ENCODE data around the gene RPSA. TPM values are rescaled to one million over a fixed set of nuclear protein-coding genes. Genes with fewer than 3 reads are reported as not detected.

The RPSA gene
- total and polyA plus RNA-seq, 2 of the 4 experiments (the other 2 are of a cell fraction), result 1,415 to 2,710 TPM

DNA sequence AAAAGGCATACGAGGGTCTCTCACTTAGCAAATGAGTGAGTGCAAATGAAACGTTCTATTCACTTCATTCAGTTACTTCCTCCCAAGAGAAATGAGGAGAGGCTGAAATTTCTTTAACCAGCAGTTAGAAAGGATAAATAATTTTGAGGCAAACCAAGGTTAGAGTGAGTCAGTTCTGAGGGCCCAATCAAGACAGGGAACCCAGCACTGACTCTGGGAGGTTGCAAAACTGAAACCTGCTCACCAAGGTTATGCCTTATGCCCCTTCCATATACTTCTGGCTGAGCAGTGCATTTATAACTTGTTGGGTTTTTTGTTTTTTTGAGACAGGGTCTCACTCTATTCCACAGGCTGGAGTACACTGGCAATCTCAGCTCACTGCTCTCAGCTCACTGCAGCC is 4.5 kb upstream of the RPSA start:
- intact Hi-C loops (cut with micrococcal nuclease), result no loop called here
- peak; percentile 22 for DNase-seq
- no CpG with 5 or more reads among the region's 2 CpGs for WGBS, 2 experiments (ENCODE audit: extremely low coverage in 2 of 2, insufficient read length in 1 of 2)

More for the DNA sequence above, 4.5 kb upstream of the RPSA start:
- Histone ChIP-seq H3K23ac (ENCODE audit: low read depth, low read length) (no peak overlapping the region), H2BK20ac (ENCODE audit: low read depth, low read length) (no peak overlapping the region), H3K9me3 (ENCODE audit: control insufficient read depth, insufficient read depth, low read length) (no peaks in the 10 kb centered on the region), H4K8ac (ENCODE audit: low read depth in 2 of 2, low read length in 2 of 2) (no peak overlapping the region), H3K9me1 (ENCODE audit: insufficient read depth, low read length) (no peaks in the 10 kb centered on the region), H3K56ac (ENCODE audit: extremely low read depth, insufficient read depth, low read length) (no peak overlapping the region), H2BK15ac (ENCODE audit: low read depth, low read length) (no peak overlapping the region), H3K36me3 (ENCODE audit: control insufficient read depth, insufficient read depth, low read length) (peaks cover 5% of the 10 kb centered on the region; the same call in 1 of the 2 replicates), H2BK120ac (ENCODE audit: low read depth, low read length) (no peak overlapping the region), H3K79me1 (ENCODE audit: low read depth in 1 of 2, low read length in 2 of 2) (0 out of 4 replicates have a peak, but pooled peaks cover 0 to under 1% of the 10 kb centered on the region in 2 experiments), H3K9ac (ENCODE audit: low read depth, low read length) (no peak overlapping the region), H4K91ac (ENCODE audit: insufficient read depth, low read depth, low read length) (no peak overlapping the region), H2AK9ac (replicated peaks; ENCODE audit: low read depth, low read length, poor library complexity) (no peak overlapping the region), H3K27ac (ENCODE audit: insufficient read depth, low read length) (no peak overlapping the region), H2BK5ac (ENCODE audit: low read depth, low read length, poor library complexity, severe bottlenecking) (no peak overlapping the region), H4K5ac (ENCODE audit: low read depth, low read length) (no peak overlapping the region), H3K27me3 (ENCODE audit: control insufficient read depth, insufficient read depth, low read length) (no peaks in the 10 kb centered on the region), H3K4ac (ENCODE audit: low read depth, low read length) (no peak overlapping the region), H3K4me2 (ENCODE audit: low read depth, low read length) (no peak overlapping the region), H2AK5ac (ENCODE audit: low read depth, low read length) (no peak overlapping the region), H3K4me3 (ENCODE audit: insufficient read depth, low read depth, low read length) (no peak overlapping the region), H3K14ac (replicated peaks; ENCODE audit: low read depth, low read length) (no peak overlapping the region), H4K20me1 (ENCODE audit: insufficient read depth, low read length) (no peaks in the 10 kb centered on the region), H3K4me1 (ENCODE audit: control insufficient read depth, insufficient read depth, low read length) (no peaks in the 10 kb centered on the region), H3K18ac (ENCODE audit: low read depth, low read length) (no peak overlapping the region), H2AFZ (replicated peaks; ENCODE audit: low read length, poor library complexity) (no peak overlapping the region)
- in situ Hi-C loops (cut with MboI; ENCODE audit: low sequenced_read_pairs) (no loop called here), dilution Hi-C loops (cut with HindIII; ENCODE audit: low sequenced_read_pairs, unreplicated experiment) (no loop called here)
- no peak for ATAC-seq (ENCODE audit: low read depth)
- BruUV-seq (replicated peaks), result no TSS peak
- ChIA-PET CTCF (interaction anchor here (0.6 kb wide), 1 partner anchor 1061 kb away, joined by 3 read pairs; no protein-coding TSS in a partner anchor), POLR2A (ENCODE audit: unreplicated experiment) (no interaction called here)
- TF ChIP-seq MAZ (IDR thresholded peaks at IDR 0.05; ENCODE audit: borderline replicate concordance, low read depth, low read length), result no peak
- TF ChIP-seq, protein P1, sequence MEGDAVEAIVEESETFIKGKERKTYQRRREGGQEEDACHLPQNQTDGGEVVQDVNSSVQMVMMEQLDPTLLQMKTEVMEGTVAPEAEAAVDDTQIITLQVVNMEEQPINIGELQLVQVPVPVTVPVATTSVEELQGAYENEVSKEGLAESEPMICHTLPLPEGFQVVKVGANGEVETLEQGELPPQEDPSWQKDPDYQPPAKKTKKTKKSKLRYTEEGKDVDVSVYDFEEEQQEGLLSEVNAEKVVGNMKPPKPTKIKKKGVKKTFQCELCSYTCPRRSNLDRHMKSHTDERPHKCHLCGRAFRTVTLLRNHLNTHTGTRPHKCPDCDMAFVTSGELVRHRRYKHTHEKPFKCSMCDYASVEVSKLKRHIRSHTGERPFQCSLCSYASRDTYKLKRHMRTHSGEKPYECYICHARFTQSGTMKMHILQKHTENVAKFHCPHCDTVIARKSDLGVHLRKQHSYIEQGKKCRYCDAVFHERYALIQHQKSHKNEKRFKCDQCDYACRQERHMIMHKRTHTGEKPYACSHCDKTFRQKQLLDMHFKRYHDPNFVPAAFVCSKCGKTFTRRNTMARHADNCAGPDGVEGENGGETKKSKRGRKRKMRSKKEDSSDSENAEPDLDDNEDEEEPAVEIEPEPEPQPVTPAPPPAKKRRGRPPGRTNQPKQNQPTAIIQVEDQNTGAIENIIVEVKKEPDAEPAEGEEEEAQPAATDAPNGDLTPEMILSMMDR (conservative IDR thresholded peaks at IDR 0.05; ENCODE audit: low read depth, low read length), result no peak
- TF ChIP-seq NFE2L2 (IDR thresholded peaks at IDR 0.05; ENCODE audit: low read depth, low read length), result no peak
- no peak for TF ChIP-seq RCOR1 (IDR thresholded peaks at IDR 0.05; ENCODE audit: insufficient replicate concordance, low read length)
- no peak for TF ChIP-seq SMC3 (IDR thresholded peaks at IDR 0.05; ENCODE audit: low read depth, low read length)
- TF ChIP-seq CEBPB (IDR thresholded peaks at IDR 0.05; ENCODE audit: low read depth, low read length), result no peak
- no peak for TF ChIP-seq MXI1 (IDR thresholded peaks at IDR 0.05; ENCODE audit: borderline replicate concordance, low read depth, low read length)
- TF ChIP-seq, protein P2, sequence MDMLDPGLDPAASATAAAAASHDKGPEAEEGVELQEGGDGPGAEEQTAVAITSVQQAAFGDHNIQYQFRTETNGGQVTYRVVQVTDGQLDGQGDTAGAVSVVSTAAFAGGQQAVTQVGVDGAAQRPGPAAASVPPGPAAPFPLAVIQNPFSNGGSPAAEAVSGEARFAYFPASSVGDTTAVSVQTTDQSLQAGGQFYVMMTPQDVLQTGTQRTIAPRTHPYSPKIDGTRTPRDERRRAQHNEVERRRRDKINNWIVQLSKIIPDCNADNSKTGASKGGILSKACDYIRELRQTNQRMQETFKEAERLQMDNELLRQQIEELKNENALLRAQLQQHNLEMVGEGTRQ (IDR thresholded peaks at IDR 0.05; ENCODE audit: low read depth, low read length), result no peak
- TF ChIP-seq, protein P3, sequence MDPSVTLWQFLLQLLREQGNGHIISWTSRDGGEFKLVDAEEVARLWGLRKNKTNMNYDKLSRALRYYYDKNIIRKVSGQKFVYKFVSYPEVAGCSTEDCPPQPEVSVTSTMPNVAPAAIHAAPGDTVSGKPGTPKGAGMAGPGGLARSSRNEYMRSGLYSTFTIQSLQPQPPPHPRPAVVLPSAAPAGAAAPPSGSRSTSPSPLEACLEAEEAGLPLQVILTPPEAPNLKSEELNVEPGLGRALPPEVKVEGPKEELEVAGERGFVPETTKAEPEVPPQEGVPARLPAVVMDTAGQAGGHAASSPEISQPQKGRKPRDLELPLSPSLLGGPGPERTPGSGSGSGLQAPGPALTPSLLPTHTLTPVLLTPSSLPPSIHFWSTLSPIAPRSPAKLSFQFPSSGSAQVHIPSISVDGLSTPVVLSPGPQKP (IDR thresholded peaks at IDR 0.05; ENCODE audit: borderline replicate concordance, low read depth, low read length), result no peak
- TF ChIP-seq POLR2A (IDR thresholded peaks at IDR 0.05; ENCODE audit: low read depth, low read length), result no peak
- TF ChIP-seq FOS (IDR thresholded peaks at IDR 0.05; ENCODE audit: low read depth, low read length), result no peak
